ENCODE measurements around the gene CCL28.

GRCh38 chr5:43433382-43433781 lies 21.2 kb upstream of the CCL28 start:
- TF ChIP-seq, protein P1, sequence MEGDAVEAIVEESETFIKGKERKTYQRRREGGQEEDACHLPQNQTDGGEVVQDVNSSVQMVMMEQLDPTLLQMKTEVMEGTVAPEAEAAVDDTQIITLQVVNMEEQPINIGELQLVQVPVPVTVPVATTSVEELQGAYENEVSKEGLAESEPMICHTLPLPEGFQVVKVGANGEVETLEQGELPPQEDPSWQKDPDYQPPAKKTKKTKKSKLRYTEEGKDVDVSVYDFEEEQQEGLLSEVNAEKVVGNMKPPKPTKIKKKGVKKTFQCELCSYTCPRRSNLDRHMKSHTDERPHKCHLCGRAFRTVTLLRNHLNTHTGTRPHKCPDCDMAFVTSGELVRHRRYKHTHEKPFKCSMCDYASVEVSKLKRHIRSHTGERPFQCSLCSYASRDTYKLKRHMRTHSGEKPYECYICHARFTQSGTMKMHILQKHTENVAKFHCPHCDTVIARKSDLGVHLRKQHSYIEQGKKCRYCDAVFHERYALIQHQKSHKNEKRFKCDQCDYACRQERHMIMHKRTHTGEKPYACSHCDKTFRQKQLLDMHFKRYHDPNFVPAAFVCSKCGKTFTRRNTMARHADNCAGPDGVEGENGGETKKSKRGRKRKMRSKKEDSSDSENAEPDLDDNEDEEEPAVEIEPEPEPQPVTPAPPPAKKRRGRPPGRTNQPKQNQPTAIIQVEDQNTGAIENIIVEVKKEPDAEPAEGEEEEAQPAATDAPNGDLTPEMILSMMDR (IDR thresholded peaks at IDR 0.05): no peak
- no peak for TF ChIP-seq POLR2A (IDR thresholded peaks at IDR 0.05)

All from heart left ventricle (tissue), 13 donors.